Measurements from ENCODE around the gene MPZL1.
"Not testable (repeated sequence)": the region's sequence is repeated elsewhere in the genome, so short reads cannot be mapped to it uniquely, and the experiment has no call there.

Gene MPZL1

DNA sequence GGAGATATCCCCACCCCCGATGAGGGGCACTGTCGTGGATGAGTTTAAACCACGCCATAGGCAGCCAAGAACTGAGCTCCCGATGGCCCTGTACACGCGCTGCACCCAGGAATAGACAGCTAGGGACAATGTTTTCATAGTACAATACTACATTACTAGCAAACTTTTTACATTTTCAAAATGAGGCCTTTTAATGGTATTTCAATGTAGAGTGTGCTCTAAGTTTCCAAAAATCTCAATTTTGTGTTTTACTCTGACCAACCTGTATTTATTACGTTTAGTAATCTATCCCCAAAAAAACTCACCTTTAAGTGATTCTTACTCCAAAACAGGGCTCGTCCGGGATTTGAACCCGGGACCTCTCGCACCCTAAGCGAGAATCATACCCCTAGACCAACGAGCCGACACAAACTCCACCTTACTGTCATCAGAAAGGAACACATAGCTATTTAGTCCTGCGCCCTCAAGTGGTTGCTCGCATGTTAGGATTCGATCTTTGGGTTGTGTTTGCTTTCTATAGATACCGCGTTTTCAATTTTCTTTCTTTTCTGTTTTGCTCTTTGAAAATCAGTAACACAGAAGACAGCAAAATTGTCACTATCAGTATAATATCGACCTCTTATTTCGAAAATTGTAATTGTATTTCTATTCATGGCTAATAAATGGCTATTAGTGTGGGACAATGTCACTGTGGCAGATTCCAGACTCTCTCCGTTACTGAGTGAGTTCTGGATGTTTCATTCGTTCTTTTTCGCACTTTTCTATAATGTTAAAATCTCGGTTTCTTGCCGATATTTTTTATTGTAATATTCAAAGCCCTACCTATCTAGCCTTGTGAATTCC is 6.4 kb upstream of the MPZL1 start:
- Histone ChIP-seq H3K27ac (ENCODE audit: low read depth, low read length) (peak overlapping the region; percentile 82), H3K36me3 (ENCODE audit: control insufficient read depth in 1 of 2, insufficient read depth in 2 of 2, low read length in 2 of 2) (no peaks in the 10 kb centered on the region), H3K9me3 (ENCODE audit: control insufficient read depth in 1 of 2, low read length in 2 of 2) (no peaks in the 10 kb centered on the region), H3K27me3 (ENCODE audit: control insufficient read depth in 1 of 2, insufficient read depth in 2 of 2, low read length in 2 of 2) (no peaks in the 10 kb centered on the region), H3K4me1 (ENCODE audit: control insufficient read depth in 1 of 2, insufficient read depth in 2 of 2, low read length in 2 of 2) (peaks cover 19 to 25% of the 10 kb centered on the region in 2 donors), H3K4me3 (ENCODE audit: low read depth in 1 of 2, low read length in 2 of 2) (peak overlapping the region; percentile 88 to 91), H3K9ac (ENCODE audit: low read depth in 1 of 2, low read length in 2 of 2) (peak overlapping the region; percentile 72 to 84)

DNA sequence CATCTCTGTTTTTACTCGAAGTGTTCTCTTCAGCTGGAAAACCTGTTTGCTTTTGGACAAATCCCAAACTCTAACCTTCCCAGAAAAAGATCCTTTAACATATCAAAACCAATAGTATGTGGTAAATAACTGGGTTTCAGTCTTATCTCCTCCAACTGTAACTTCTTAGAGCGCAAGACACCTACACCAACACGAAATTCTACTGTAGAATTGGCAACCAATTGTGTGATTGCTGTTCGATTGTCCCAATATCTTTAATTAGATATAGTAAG is 5.8 kb upstream of the MPZL1 start:
- Histone ChIP-seq H3K4me1 (ENCODE audit: control insufficient read depth in 1 of 2, insufficient read depth in 2 of 2, low read length in 2 of 2) (peaks cover 24 to 28% of the 10 kb centered on the region in 2 donors), H3K9ac (ENCODE audit: low read depth in 1 of 2, low read length in 2 of 2) (peak overlapping the region; percentile 72 to 84), H3K27ac (ENCODE audit: low read depth, low read length) (no peak overlapping the region), H3K4me3 (ENCODE audit: low read depth in 1 of 2, low read length in 2 of 2) (peak overlapping the region; percentile 88 to 91), H3K27me3 (ENCODE audit: control insufficient read depth in 1 of 2, insufficient read depth in 2 of 2, low read length in 2 of 2) (no peaks in the 10 kb centered on the region), H3K9me3 (ENCODE audit: control insufficient read depth in 1 of 2, low read length in 2 of 2) (no peaks in the 10 kb centered on the region), H3K36me3 (ENCODE audit: control insufficient read depth in 1 of 2, insufficient read depth in 2 of 2, low read length in 2 of 2) (no peaks in the 10 kb centered on the region)

DNA sequence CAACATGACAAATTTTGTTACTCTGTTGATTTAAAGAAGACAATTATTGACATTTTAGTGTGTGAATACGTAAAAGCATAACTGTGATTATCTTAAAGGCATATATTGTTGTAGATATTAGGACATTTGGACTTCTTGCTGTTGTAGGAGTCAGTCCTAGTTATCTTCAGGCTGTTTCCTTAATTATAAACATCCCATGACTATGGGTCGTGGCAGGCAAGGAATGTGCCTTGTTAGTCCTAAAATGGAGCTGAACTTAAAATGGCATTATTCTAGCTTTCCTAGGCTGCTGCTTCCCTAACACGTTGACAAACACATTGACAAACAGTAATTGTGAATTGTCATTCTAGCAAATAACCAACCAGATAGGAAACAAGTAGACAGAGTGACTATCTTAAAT is 4.4 kb upstream of the MPZL1 start:
- no peaks in the 10 kb centered on the region for H3K27me3 ChIP-seq (ENCODE audit: control insufficient read depth in 1 of 2, insufficient read depth in 2 of 2, low read length in 2 of 2)
- H3K9me3 ChIP-seq (ENCODE audit: control insufficient read depth in 1 of 2, low read length in 2 of 2), result no peaks in the 10 kb centered on the region
- H3K4me1 ChIP-seq (ENCODE audit: control insufficient read depth in 1 of 2, insufficient read depth in 2 of 2, low read length in 2 of 2), result peaks cover 24 to 26% of the 10 kb centered on the region in 2 donors
- no peaks in the 10 kb centered on the region for H3K36me3 ChIP-seq (ENCODE audit: control insufficient read depth in 1 of 2, insufficient read depth in 2 of 2, low read length in 2 of 2)
- H3K4me3 ChIP-seq (ENCODE audit: low read depth in 1 of 2, low read length in 2 of 2), result no peak overlapping the region
- no peak overlapping the region for H3K27ac ChIP-seq (ENCODE audit: low read depth, low read length)
- H3K9ac ChIP-seq (ENCODE audit: low read depth in 1 of 2, low read length in 2 of 2), result no peak overlapping the region

DNA sequence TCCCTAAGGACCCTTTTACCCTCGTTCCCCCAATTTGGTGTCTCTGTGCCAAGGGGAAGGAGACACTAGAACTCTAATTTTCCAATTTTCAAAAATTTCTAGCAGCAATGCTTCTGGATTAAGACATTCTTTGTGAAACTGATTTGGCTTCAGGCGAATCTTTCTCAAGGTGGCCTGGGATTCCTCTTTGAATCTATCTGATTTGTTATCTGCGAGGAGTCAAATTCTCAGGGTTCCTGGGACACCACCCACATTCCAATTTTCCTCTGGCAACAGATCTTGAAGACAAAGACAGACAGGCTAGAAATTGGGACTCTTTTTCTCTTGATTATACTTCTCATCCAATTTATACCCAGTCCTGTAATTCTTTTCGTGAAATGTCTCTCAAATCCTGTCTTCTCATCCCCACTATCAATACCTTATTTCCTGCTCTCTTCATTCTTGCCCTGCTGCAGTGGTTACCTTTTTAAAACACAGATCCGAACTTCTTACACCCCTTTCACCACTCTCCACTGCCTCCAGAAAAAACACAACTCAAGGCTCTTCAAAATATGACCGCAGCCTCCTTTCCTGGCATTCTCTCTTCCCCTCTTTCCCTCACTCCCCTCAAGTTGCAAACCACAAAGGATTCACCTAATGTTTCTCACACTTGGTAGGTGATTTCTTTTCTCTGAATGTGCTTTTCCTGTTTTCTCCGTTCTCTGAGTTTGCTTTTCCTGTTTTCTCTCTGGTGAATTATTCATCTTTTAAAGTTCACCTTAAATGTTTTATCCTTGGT is 2.7 kb upstream of the MPZL1 start:
- Histone ChIP-seq H3K9ac (ENCODE audit: low read depth in 1 of 2, low read length in 2 of 2) (no peak overlapping the region), H3K27me3 (ENCODE audit: control insufficient read depth in 1 of 2, insufficient read depth in 2 of 2, low read length in 2 of 2) (no peaks in the 10 kb centered on the region), H3K9me3 (ENCODE audit: control insufficient read depth in 1 of 2, low read length in 2 of 2) (no peaks in the 10 kb centered on the region), H3K27ac (ENCODE audit: low read depth, low read length) (no peak overlapping the region), H3K4me1 (ENCODE audit: control insufficient read depth in 1 of 2, insufficient read depth in 2 of 2, low read length in 2 of 2) (peaks cover 26 to 32% of the 10 kb centered on the region in 2 donors), H3K4me3 (ENCODE audit: low read depth in 1 of 2, low read length in 2 of 2) (no peak overlapping the region), H3K36me3 (ENCODE audit: control insufficient read depth in 1 of 2, insufficient read depth in 2 of 2, low read length in 2 of 2) (no peaks in the 10 kb centered on the region)

DNA sequence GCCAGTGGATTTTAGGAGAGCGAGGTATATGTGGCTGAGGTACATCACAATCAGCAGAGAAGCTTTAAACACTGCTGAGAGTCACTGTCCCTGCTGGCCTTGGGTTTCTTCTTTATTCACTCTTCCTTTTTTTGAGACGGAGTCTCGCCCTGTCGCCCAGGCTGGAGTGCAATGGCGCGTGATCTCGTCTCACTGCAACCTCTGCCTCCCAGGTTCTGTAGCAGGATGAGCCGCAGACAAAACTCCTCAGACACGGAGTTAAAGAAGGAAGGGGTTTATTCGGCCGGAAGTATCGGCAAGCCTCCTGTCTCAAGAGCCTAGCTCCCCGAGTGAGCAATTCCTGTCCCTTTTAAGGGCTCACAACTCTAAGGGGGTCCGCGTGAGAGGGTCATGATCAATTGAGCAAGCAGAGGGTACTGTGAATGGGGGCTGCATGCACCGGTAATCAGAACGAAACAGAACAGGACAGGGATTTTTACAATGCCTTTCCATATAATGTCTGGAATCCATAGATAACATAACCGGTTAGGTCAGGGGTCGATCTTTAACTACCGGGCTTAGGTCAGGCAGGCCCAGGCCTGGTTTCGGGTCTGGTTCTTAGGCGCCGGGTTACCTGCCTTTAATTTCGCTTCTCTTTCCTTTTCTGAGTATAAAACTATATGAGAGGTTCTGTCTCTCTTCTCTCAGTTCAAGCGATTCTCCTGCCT is 1.9 kb upstream of the MPZL1 start:
- not testable (repeated sequence) for H3K9ac ChIP-seq (ENCODE audit: low read depth in 1 of 2, low read length in 2 of 2); H3K4me3 ChIP-seq (ENCODE audit: low read depth in 1 of 2, low read length in 2 of 2); H3K27me3 ChIP-seq (ENCODE audit: control insufficient read depth in 1 of 2, insufficient read depth in 2 of 2, low read length in 2 of 2); H3K36me3 ChIP-seq (ENCODE audit: control insufficient read depth in 1 of 2, insufficient read depth in 2 of 2, low read length in 2 of 2); H3K27ac ChIP-seq (ENCODE audit: low read depth, low read length); H3K9me3 ChIP-seq (ENCODE audit: control insufficient read depth in 1 of 2, low read length in 2 of 2)
- H3K4me1 ChIP-seq (ENCODE audit: control insufficient read depth in 1 of 2, insufficient read depth in 2 of 2, low read length in 2 of 2), result peaks cover 29 to 33% of the 10 kb centered on the region in 2 donors

DNA sequence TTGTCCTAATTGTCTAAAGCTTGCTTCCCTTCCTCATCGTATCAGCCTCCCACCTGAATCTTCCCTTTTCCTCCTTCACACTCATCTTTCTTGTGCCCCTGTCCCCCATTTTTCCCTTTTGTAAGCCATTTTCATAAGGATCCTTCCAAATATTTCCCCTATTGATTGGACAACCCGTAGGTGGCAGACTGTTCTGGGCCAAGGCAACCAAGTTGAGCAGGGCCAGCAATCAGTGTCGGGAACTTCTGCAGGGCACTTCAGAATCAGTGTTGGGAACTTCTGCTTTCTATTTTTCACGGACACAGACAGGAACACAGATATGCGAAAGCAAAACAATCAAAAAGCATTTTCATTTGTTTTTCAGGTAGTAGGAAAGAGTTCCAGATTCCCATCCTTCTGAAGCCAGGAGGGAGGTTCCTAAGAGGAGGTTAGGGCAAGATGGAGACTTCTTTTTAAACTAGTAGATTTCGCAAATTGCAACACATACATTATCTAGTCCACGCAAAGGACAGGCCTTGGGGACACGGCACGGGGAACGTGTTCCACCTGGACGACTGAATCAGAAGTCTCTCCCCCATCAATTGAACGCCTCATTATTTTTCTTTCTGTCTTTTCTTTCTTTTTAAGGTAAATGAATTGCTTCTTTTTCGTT is 691 bp upstream of the MPZL1 start:
- H3K36me3 ChIP-seq (ENCODE audit: control insufficient read depth in 1 of 2, insufficient read depth in 2 of 2, low read length in 2 of 2), result no peaks in the 10 kb centered on the region
- peak overlapping the region; percentile 48 for H3K27ac ChIP-seq (ENCODE audit: low read depth, low read length)
- no peaks in the 10 kb centered on the region for H3K9me3 ChIP-seq (ENCODE audit: control insufficient read depth in 1 of 2, low read length in 2 of 2)
- peak overlapping the region; percentile 74 to 94 for H3K9ac ChIP-seq (ENCODE audit: low read depth in 1 of 2, low read length in 2 of 2)
- peak overlapping the region; percentile 87 to 88 for H3K4me3 ChIP-seq (ENCODE audit: low read depth in 1 of 2, low read length in 2 of 2)
- no peaks in the 10 kb centered on the region for H3K27me3 ChIP-seq (ENCODE audit: control insufficient read depth in 1 of 2, insufficient read depth in 2 of 2, low read length in 2 of 2)
- peaks cover 28 to 33% of the 10 kb centered on the region in 2 donors for H3K4me1 ChIP-seq (ENCODE audit: control insufficient read depth in 1 of 2, insufficient read depth in 2 of 2, low read length in 2 of 2)

DNA sequence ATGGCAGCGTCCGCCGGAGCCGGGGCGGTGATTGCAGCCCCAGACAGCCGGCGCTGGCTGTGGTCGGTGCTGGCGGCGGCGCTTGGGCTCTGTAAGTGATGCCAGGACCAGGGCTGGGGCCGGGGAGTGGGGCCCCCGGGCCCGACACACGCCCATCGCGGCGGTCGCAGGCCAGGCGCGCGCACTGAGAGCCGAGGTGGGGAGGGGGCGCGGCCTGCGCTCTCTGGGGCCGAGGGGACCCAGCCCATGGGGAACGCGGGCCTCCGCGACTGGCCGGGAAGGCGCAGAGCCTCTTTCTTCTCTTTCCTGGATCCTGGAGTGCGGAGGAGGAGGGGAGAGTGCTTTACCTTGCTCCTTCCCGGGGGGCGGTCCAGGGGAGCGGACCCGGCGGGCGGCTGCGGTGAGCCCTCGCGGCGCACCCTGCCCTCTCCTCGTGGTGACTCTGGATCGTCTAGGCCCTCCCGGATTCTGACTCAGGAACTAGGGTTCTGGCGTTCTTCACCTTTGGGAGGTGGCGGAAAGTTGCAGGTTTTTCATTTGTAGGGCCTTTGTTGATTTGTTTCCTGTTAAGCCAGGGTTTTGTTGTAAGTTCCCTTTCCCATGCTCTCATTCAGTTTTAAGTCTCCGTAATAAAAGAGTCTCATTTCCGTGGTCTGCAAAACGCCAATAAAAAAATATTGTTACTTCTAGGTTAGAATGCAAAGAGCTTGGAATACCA is 529 bp downstream of the MPZL1 start:
- Histone ChIP-seq H3K27ac (ENCODE audit: low read depth, low read length) (peak overlapping the region; percentile 75), H3K9ac (ENCODE audit: low read depth in 1 of 2, low read length in 2 of 2) (peak overlapping the region; percentile 74 to 94), H3K4me1 (ENCODE audit: control insufficient read depth in 1 of 2, insufficient read depth in 2 of 2, low read length in 2 of 2) (peaks cover 24 to 33% of the 10 kb centered on the region in 2 donors), H3K27me3 (ENCODE audit: control insufficient read depth in 1 of 2, insufficient read depth in 2 of 2, low read length in 2 of 2) (no peaks in the 10 kb centered on the region), H3K9me3 (ENCODE audit: control insufficient read depth in 1 of 2, low read length in 2 of 2) (no peaks in the 10 kb centered on the region), H3K36me3 (ENCODE audit: control insufficient read depth in 1 of 2, insufficient read depth in 2 of 2, low read length in 2 of 2) (no peaks in the 10 kb centered on the region), H3K4me3 (ENCODE audit: low read depth in 1 of 2, low read length in 2 of 2) (peak overlapping the region; percentile 87 to 88)

DNA sequence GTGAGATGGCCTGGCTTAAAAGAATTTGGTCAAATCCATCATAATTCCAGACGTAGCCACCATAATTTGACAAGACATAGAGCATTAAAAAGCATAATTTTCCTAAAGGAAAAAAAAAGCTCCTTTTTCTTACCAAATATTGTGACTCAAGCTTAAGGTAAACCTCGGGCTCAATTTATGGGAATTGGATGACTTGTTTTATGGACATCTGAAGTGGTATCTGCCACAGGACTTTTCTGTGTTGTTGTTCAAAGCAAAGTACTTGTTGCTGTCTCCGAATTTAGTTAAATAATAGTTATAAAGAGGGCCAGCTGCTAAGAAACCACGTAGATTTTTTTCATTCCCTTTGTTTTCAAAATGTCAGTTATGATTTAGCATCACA is 1.1 kb downstream of the MPZL1 start:
- Histone ChIP-seq H3K36me3 (ENCODE audit: control insufficient read depth in 1 of 2, insufficient read depth in 2 of 2, low read length in 2 of 2) (no peaks in the 10 kb centered on the region), H3K27me3 (ENCODE audit: control insufficient read depth in 1 of 2, insufficient read depth in 2 of 2, low read length in 2 of 2) (no peaks in the 10 kb centered on the region), H3K4me3 (ENCODE audit: low read depth in 1 of 2, low read length in 2 of 2) (peak overlapping the region; percentile 87 to 88), H3K27ac (ENCODE audit: low read depth, low read length) (no peak overlapping the region), H3K9me3 (ENCODE audit: control insufficient read depth in 1 of 2, low read length in 2 of 2) (no peaks in the 10 kb centered on the region), H3K4me1 (ENCODE audit: control insufficient read depth in 1 of 2, insufficient read depth in 2 of 2, low read length in 2 of 2) (peaks cover 24 to 33% of the 10 kb centered on the region in 2 donors), H3K9ac (ENCODE audit: low read depth in 1 of 2, low read length in 2 of 2) (peak overlapping the region; percentile 74 to 94)

DNA sequence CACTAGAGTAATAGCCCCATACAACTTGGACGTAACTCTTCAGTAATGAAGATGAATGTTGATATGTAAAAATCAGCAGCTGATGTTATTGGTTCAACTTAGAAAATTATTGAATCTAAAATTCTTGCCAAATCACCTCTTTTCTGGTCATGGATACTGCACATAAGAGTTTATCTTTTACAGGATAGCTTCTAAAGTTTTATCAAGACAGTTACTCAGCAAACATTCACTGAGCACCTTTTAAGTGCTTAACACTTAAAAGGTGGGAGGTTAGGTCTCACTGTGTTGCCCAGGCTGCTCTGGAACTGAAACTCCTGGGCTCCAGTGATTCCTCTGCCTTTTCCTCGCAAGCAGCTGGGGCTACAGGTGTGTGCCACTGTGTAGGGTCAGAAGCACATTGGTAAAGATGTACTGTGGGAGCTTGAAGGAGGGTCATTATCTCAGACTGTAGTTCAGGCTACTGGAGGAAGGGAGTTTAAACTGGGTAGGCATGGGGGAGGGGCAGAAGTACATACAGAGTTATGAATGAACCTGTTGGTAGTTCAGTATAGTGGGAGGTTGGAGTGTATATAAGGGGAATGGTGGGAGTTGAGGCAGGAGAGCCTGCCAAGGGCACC is 2.0 kb downstream of the MPZL1 start:
- Histone ChIP-seq H3K27me3 (ENCODE audit: control insufficient read depth in 1 of 2, insufficient read depth in 2 of 2, low read length in 2 of 2) (no peaks in the 10 kb centered on the region), H3K36me3 (ENCODE audit: control insufficient read depth in 1 of 2, insufficient read depth in 2 of 2, low read length in 2 of 2) (no peaks in the 10 kb centered on the region), H3K9ac (ENCODE audit: low read depth in 1 of 2, low read length in 2 of 2) (no peak overlapping the region), H3K4me1 (ENCODE audit: control insufficient read depth in 1 of 2, insufficient read depth in 2 of 2, low read length in 2 of 2) (peaks cover 24 to 33% of the 10 kb centered on the region in 2 donors), H3K9me3 (ENCODE audit: control insufficient read depth in 1 of 2, low read length in 2 of 2) (no peaks in the 10 kb centered on the region), H3K27ac (ENCODE audit: low read depth, low read length) (no peak overlapping the region), H3K4me3 (ENCODE audit: low read depth in 1 of 2, low read length in 2 of 2) (peak overlapping the region; percentile 87 to 88)

Measured in duodenal mucosa (tissue), 2 donors.